LoVo (cell line): ENCODE data around the gene RASL10A.

ENCODE experiments used
- DNase-seq: peaks from one replicate; pipeline ENCODE4 v3.0.0-alpha.2; 2016; ENCODE audit warnings: low spot score

The RASL10A gene

GRCh38 chr22:29268511-29269229, 46.8 kb downstream of the RASL10A start:
- peak; percentile 48 for DNase-seq

GRCh38 chr22:29267858-29268510, 47.5 kb downstream of the RASL10A start, which contains the start of the genes EWSR1 and RHBDD3:
TSS of gene EWSR1 (plus strand) at chr22:29268268. CDS start at chr22:29268337, 69 bp downstream.
TSS of gene RHBDD3 (minus strand) at chr22:29267981. CDS start at chr22:29265626, 2,355 bp downstream.
- peak; percentile 97 for DNase-seq

- DNase-seq = no peak
Observed at GRCh38 chr22:29267462-29267857, 48.0 kb downstream of the RASL10A start.

GRCh38 chr22:29266564-29267461, 48.7 kb downstream of the RASL10A start:
- DNase-seq = no peak

- DNase-seq = no peak
Observed at GRCh38 chr22:29265929-29266328, 49.6 kb downstream of the RASL10A start.

- DNase-seq = no peak
Observed at GRCh38 chr22:29265305-29265704, 50.2 kb downstream of the RASL10A start.

GRCh38 chr22:29263791-29264276, 51.7 kb downstream of the RASL10A start:
- DNase-seq = no peak
